H1 (cell line): Measurements from ENCODE around the gene DDN.

Experiments used
- POLR2A ChIP-seq, 2 experiments: IDR thresholded peaks; 1 replicate in 1 of 2; 2 replicates in 1 of 2; pipeline ENCODE4 v1.6.1; 2011; ENCODE audit warnings: low read depth in 2 of 2, low read length in 2 of 2, mild to moderate bottlenecking in 2 of 2; ENCODE audit errors: control extremely low read depth in 1 of 2
- POLR2AphosphoS5 ChIP-seq: IDR thresholded peaks from 2 replicates; pipeline ENCODE4 v1.6.1; 2011; ENCODE audit warnings: low read depth, low read length
- RNF2 ChIP-seq: fragments of 200-900, 300-1000 bp; sonication (generic); IDR thresholded peaks from 2 replicates; pipeline ENCODE4 v1.7.1; 2016; ENCODE audit warnings: borderline replicate concordance, low read depth, mild to moderate bottlenecking, antibody characterized with exemption, low read length; ENCODE audit not compliant: poor library complexity, severe bottlenecking; ENCODE audit errors: missing control alignments
- SP4 ChIP-seq: IDR thresholded peaks from 2 replicates; pipeline ENCODE4 v1.6.1; 2012; ENCODE audit warnings: low read length, inconsistent platforms
- USF2 ChIP-seq: IDR thresholded peaks from 2 replicates; pipeline ENCODE4 v1.6.1; 2011; ENCODE audit warnings: low read length, improper control_type of control experiment

GRCh38 chr12:49041881-49042484, 42.8 kb upstream of the DDN start:
- TF ChIP-seq POLR2A (IDR thresholded peaks at IDR 0.05; ENCODE audit: control extremely low read depth in 1 of 2, low read depth in 2 of 2, low read length in 2 of 2) (no peak), RNF2 (no peak), USF2 (no peak), POLR2AphosphoS5 (no peak), SP4 (no peak)
